Hippocampal formation (tissue), 2 donors: ENCODE data around the gene LYZL6.
"Not testable (repeated sequence)": the region's sequence is repeated elsewhere in the genome, so short reads cannot be mapped to it uniquely, and the experiment has no call there.

Experiments used
- DNase-seq, 2 donors: peaks; one replicate each; lab custom pipeline; 2025; lab: John Stamatoyannopoulos, UW

The LYZL6 gene

GRCh38 chr17:35906926-35907637 lies 36.4 kb downstream of the LYZL6 start:
- no peak for DNase-seq

DNA sequence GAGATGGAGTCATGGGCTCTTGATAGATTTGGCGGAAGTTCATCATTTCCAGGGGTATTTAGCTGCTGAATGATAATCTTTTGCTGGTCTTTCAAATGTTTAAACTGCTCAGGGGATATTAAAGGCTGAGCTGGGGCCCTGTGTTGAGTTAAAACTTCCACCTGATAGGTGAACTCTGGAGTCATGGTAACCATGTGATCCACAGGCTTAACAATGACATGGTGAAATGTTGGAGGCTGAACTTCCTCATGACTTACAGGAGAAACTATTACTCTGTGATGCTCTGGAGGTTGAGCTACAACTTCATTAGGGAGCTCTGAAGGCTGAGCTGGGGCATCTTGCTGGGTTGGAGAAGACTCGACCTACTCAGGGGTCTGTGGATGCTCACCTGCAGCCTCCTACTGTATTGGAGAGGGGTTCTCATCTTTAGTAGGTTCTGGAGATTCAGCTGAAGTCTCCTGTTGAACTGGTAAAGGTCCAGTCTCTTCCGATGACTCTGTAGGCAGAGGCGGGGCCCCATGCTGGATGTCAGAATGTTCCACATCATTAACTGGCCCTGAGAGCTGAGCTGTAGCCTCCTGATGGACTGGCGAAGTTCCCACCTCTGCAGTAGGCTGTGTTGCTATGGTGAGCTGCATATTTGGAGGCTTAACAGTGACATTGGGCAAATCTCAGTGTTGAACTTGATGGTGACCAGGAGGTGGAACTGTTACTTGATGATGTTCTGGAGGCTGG lies 37.2 kb downstream of the LYZL6 start:
- no peak for DNase-seq

DNA sequence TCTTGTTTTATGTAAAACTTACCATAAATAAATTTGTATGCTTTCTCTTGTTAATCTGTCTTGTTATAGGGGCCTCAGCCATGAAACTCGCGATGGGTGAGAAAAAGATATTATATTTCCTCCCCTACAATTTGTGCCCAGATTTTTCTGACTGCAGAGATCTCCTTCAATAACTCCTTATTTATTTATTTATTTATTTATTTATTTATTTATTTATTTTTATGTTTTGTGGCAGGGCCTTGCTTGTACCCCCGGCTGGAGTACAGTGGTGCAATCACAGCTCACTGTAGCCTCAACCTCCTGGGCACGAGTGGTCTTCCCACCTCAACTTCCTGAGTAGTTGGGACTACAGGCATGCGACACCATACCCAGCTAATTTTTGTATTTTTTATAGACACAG lies 40.1 kb downstream of the LYZL6 start:
- no peak for DNase-seq

- no peak for DNase-seq
Measured at GRCh38 chr17:35901631-35902175, 41.8 kb downstream of the LYZL6 start.

DNA sequence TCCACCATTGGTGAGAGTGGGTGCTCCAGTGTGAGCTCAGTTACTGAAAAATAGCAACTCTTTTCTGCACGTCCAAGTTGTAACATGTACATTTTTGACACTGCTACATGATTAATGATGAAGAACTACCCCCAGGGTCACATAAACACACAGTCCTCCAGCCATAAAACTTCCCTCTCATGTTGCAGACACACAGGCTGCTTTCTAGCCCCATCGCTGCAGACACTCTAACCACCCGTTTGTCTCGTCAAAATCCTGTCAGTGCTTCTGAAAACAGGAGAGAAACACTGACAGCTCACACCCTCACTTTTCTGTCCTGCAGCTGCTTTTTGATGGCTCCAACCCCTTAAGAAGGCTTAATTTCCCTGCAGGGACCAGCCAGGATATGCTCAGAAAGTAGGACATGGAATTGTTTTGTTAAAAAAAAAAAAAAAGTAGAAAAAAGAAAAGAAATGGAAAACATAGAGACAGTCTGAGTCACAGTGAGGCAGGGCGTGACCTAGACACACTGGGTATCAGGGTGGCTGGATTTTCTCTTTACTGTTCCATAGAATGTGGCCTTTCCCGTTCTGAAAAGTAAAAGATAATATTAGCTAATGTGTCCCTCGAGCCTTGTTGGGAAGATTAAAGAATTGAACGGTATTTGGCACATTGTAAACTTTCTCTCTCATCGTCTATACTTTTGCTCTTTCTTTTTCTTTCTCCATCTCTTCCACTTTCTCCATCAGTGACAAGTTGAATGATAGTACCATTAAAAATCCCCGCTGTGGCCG lies 42.6 kb downstream of the LYZL6 start:
- no peak for DNase-seq

- DNase-seq: no peak
Measured at GRCh38 chr17:35900280-35900679, 43.2 kb downstream of the LYZL6 start.

DNA sequence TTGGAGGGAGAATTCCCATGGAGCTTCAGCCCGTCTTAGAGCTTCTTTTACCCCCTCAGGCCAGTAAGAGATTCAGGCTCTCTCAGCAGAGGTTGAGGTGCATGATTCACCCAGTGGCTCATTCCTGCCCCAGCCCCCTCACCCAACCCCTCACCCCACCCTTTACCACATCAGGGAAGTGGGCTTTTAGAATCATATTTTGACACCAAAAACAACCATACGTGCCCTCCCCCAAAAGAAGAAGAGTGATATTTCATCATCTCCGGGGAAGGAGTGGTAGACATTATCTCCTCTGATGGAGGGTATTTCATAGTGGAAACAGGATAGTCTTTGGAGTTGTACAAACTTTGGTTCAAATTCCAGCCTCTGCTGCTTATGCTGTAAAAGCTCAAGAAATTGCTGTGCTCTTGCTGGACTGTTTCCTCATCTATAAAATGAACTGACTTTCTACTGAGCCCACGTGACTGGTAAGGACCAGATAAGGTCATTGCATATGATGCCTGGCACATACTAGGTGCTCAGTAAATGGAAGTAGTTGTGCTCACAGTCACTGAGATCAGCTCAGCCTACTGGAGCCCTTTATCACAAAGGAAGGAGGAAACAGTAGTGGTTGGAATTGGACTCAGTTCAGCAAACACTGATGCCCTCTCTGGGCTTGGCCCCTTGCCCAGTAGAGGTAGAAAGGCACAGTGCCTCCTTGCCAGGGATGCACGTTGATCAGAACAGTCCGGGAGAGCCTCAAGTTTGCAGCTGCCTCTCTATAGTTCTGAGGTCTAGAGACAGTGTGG lies 45.0 kb downstream of the LYZL6 start:
- no peak for DNase-seq

- DNase-seq: not testable (repeated sequence)
Measured at GRCh38 chr17:35897772-35898171, 45.7 kb downstream of the LYZL6 start.

DNA sequence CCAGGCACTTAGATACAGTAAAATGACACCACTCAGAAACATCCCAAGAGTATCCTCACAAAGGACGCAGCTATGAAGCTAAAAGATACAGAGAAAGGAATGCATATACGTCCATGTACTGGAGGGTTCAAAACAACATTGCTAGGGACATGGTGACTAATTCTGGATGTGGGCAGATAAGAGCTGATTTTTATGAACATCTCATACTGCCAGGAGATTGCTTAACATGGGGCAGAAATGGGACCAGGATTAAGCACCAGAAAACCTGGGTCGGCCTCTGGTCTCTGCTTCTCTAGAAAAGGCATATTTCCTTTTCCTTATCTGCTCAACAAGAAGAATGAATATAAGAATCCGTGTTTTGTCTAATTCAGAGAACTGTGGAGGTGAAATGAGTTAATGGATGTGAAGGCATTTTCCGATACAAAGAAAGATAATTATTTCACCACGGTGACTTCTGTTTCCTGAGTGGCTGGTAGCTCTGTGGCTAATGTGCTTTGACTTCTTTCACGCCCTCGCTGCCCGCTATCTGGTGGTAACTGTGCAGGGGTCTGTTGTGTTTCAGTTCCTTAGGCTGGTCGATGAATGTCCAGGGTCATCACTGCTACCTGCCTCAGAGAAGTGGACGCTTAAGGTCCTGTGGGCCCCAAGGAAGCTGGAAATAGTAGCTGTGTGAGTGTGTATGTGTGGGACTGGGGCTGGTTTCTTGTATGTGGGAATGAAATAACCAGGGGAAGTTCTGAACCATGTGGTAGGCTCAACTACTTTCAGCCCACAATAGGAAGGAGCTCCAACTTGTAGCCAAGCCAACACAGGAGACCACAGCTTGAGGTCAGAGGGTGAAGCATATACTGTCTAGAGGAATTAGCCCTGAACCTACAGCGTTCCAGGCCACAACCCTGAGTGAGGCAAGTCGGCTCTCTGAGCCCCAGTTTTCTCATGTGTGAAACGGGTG lies 47.6 kb downstream of the LYZL6 start:
- DNase-seq: no peak

- DNase-seq: no peak
Measured at GRCh38 chr17:35894206-35894605, 49.3 kb downstream of the LYZL6 start.

DNA sequence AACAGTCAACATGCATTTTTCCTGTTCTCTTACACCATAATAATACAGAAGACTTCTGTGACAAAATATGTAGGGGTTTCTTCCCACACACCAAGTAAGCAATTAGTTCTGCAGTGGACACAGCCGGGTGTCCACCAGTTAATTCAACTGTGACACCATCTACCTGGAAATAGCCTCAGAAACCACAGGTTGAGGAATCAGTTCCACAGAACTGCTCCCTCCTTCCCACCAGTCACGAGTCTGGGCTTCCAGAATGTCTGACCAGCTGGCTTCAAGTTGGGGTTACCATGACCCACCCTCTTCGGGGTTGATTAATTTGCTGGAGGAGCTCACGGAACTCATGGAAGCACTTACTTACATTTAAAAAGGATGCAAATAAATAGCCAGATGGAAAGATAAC lies 49.8 kb downstream of the LYZL6 start:
- DNase-seq: no peak

DNA sequence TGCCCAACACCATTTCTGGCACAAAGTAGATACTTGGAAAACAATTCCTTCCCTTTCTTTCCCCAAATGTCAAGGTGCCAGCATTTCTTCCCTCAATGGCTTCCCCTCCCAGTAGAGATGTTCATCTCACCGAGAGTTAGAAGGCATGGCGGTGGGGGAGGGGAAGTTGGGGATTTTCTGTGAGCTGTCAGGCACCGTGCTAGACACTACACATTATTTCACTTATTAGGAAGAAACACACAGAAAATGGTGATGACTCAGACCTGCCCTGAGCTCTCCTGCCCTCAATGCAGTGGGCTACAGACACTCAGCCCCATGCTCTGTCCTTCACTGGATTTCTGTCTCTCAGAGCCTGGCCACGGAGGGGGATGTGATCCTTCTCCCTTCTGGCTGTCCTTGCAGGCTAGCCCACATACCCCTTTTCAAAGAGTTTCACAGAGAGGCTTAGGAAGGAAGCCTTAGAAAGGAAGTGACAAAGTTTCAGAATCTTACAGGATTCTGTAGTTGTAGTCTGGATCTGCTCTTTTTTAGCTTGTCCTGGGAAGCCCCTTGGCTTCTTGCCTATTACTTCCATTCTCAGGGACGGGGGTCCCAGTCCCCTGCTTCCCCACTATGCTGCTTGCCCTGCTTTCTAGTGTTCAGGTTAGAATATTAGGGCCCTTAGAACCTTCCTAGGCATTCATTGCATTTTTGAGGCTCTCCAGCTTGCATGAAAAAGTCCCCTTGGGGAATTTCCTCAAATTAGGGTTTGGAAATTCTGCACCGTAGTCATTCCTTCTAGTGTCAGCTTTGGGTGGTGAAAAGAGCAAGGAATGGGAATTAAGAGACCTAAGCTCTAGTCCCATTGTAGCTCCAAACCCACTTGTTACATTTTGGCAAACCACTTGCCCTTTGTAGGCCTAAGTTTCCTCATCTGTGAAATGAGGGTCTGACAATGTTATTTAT lies 51.1 kb downstream of the LYZL6 start:
- DNase-seq: no peak

GRCh38 chr17:35891269-35891668 lies 52.2 kb downstream of the LYZL6 start:
- no peak for DNase-seq

DNA sequence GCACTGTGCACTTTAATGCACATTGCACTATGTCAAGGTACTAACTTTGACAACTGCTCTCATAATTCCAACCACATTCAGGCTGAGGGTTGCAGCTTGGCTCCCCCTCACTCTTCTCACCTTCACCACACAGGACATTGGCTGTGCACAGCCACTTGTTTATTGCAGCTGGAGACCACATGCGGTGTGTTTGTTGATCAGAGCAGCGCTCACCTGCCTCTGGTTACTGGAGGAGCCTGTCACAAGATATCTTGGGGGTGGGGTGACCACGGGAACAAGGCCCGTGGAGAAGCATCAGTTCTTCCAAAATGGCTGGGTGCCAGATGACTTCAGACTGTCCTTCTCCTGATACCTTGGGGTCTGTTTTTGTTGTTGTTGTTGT lies 52.7 kb downstream of the LYZL6 start:
- DNase-seq: no peak

- no peak for DNase-seq
Measured at GRCh38 chr17:35889818-35890773, 53.4 kb downstream of the LYZL6 start.

GRCh38 chr17:35889241-35889640 lies 54.3 kb downstream of the LYZL6 start:
- DNase-seq: no peak
